NCI-H128 (cell line): ENCODE data around the gene TUBA1B.
"Not testable (repeated sequence)": the region's sequence is repeated elsewhere in the genome, so short reads cannot be mapped to it uniquely, and the experiment has no call there.

Experiments used
- DNase-seq: peaks from one replicate; lab custom pipeline; 2025; ENCODE audit not compliant: unreplicated experiment; lab: John Stamatoyannopoulos, UW

The TUBA1B gene

GRCh38 chr12:49127971-49128370, 3.2 kb downstream of the TUBA1B start:
- not testable (repeated sequence) for DNase-seq

DNA sequence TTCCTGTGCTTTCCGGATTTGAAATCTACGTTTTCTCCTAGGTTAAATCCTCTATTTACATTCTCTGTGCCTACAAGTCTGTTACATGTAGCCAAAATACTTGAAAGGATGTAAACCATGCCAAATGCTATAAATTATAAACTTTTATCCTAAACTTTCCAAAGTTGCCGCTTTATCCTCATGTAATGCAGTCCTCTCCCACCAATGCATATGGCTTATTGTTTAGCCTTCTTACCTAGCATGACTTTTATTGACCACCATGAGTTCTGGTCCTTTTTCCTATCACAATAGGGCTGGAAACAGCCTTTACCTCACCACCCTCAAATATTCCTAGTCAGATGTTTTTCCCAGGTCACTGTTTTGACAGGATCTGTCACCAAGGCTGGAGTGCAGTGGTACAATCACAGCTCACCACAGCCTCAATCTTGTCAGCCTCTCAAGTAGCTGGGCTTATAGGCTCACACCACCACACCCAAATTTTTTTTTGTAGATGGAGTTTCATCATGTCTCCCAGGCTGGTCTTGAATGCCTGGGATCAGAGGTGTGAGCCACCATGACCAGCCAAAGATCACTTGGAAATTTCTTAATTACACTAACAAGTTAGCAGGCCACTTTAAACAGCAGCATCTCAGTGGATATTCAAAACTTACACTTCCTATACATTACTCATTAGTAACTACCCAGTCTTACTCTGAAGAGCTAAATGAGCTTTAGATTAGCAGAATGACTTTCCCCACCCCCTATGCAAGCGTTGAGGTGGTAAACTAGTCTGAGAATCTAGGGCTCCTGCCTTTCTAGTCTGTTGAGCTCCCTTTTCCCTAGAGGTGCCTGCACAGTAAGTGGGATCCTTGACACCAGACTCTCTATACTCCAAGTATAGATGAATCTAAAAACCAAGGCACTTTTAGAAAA, 4.1 kb downstream of the TUBA1B start:
- DNase-seq: no peak

DNA sequence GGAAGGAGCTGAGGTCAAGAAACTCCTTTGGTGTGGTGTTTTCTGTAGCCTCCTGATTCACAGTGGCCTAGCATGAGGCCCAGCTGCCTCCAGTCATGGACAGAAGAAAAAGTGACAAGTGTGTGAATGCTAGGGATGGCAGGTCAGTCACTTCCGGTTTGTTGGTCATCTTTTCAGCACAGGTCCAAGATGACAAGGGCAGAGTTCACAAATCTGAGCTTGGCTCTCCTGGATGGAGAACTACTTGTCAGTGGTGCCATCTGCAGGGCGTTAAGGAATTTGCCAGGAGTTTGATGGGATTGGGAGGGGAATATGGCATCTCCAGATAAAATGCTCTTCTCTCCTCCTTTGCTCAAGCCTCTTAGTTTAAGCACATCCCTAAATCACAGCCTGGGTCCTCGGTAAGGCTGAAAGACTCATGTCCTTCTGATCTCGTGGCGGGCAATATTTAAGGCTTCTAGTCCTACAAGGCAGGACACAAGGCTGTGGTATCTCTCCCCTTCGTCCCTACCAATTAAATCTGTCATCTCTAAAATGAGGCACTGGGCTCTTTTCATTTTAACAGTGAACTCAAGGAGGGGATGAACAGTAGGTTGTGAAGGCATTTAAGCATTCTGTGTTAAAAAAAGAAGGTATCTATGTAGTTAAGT, 10.0 kb downstream of the TUBA1B start:
- DNase-seq: no peak

DNA sequence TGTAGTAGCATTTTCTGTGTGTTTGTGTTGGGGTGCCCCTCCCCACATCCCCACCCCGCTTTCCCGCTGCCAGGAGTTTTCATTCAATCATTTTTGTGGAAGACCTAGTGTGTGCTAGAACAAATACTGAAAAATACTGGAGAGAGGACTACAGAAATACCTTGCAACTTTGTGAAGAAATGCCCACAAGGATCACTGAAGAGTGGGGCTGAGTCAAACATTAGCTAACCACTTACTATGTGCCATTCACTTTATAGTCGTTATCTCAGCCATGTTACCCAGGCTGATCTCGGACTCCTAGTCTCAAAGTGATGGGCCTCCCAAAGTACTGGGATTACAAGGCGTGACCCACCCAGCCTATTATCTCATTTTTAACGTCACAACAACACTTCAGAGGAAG, 20.0 kb downstream of the TUBA1B start:
- DNase-seq: no peak

DNA sequence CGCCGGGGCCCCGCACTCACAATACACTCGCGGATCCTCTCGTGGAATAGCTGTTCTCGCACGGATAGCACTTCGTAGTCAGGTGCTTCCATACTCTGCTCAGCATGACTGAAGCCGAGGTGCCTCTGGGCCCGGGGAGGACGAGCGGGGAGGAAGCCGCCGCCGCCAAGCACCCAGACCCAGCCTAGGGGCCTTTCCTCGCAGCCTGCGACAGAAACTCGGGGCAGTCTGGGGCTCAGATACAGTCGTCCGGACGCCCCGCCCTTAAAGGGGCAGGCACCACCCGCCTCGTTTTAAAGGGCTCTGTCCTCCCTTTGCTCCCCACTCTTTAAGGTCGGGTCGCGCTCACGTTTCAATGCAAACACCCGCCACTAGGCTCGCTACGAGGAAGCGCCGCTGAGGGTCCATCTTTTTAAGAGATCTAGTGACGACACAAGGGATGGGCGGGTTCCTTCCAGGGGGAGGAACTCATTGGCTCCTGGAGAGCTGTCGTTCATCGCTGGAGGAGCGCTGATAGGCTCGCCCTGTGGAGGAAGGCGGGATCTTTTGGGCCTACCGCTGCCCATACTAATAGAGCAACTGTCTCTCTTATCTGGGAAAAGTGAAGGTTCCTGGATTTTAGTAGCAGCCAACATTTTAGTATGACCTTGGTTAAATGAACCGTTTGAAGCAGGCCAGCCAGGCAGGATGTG, 20.6 kb downstream of the TUBA1B start, which contains the start of gene LMBR1L:
LMBR1L (minus strand) TSS at position 384 of the 692 bp plus-strand sequence; CDS start at position 92, 292 bp downstream.
- peak; percentile 99 for DNase-seq

DNA sequence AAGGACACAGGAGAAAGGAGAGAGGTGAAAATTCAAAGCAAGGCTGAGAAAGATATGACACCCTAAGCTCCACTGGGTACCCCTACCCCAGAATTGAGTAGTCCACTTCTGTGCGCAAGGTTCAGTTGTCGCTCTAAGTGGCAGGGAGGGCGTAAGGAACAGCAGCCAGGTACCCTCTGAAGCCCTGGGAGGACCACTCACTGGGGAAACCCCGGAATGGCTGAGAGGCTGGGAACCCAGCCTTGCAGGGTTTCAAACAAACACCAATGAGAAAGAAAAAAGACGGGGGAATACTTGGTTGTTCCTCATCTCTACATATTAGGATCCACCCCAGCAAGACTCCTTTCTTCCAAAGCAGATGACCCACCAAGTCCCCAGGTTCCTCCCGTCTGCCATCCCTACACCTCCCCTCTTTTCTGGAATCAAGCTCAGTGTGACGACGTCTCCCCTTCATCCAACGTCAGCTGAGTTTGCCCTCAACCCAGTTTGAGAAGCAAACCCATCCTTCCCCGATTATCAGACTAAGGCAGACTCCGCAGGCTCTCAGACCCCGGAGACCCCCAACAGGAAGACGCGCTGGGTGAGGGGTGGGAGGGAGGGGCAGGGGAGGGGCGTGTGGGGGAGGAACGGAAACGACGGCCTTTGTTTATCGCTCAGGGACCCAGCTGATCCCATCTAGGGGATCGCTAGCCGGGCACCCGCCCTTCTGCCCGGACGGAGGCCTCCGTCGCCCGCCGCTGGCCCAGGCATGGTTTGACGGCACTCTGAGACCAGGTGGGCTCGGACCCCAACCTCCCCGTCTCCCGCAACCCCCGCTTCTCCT, 21.3 kb downstream of the TUBA1B start:
- no peak for DNase-seq

DNA sequence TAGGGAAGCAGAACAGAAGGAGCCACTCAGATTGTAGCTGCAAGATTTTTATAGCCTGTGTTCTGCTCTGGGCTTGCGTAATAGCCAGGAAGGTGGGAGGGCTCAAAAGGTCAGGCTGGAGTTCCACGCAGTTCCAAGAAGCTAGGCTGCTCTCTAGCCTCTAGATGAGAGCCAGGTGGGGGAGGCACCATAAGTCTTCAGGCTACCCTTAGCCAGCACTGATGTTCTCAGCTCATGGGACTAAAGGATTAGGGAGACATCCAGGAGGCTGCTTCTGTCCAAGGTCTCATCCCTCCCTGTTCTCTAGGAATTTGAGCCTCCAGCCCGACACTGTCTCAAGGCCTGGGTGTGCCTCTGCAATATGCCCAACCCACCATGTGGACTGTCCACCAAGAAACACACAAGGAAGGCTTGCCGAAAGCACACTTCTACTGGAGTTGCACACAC, 22.2 kb downstream of the TUBA1B start:
- no peak for DNase-seq

DNA sequence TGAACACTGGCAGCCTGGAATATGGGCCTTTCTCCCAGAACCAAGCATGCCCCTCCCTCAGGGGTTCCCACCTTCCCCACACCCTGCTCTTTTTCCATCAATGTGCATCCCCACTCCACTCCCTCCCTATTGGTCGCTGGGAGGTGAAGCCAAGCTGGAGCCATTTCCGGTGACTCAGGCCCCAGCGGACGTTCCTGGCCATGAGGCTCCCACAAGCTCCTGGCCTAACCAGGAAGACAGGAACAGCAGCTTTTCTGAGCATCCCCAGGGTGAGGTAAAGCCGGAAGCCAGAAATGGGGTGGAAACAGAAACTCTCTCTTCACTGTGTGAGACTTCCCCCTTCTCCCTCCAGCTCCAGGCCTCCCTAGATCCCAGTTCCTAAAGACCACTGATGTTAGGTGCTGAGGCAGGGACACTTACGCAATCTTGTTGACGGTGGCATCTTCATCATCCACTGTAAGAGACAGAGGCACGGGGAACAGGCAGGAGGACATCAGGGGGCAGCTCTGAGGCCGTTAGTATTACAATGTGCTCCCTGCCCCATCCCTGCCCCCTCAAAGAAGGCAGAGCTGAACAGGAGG, 25.6 kb downstream of the TUBA1B start:
- DNase-seq: no peak

DNA sequence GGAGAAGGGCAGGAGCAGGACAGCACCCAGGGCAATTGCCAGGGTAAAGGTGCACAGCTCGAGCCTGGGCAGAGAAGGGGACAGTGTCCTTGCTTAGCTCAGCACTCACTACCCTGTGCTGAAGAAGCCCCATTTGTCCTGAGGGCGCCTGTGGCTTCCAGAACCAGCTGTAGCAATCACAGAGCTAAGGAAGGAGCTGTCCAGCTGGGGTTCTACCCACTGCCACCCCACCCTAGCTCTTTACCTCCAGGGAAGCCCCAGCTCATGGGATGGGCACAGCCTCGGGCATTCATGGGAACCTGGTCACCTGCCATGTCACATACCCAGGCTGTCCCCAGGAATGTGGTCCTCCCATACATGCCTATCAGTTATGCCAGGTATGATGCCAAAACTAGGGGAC, 26.4 kb downstream of the TUBA1B start:
- no peak for DNase-seq

DNA sequence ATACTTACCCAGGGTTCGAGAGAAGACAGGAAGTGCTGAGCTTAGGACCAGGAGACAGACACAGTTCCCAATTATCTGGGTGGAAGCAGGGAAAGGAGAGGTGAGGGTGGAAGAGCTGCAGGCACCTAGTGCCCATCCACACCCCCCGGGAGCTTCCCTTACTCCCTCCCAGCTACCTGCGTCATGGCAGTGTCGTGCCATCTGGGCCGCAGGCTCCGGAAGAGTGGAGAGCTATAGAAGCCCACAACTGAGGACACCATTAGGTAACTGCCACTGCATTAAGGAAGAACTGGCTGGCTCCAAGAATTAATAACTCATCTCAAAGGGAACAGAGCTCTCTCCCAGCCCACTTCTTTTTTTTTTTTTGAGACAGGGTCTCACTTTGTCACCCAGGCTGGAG, 30.8 kb downstream of the TUBA1B start:
- DNase-seq: no peak

DNA sequence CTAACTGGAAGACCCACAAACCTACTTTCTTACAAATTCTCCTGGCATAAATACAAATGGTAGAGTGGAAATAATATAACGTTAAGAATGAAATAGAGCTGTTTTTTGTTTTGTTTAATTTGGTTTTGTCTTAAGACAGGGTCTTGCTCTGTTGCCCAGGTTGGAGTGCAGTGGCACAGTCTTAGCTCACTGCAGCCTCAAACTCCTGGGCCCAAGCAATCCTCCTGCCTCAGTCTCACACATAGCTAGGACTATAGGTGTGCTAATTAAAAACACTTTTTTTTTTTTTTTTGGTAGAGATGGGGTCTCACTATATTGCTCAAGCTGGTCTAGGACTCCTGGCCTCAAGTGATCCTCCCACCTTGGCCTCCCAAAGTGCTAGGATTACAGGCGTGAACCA, 32.5 kb downstream of the TUBA1B start:
- no peak for DNase-seq

GRCh38 chr12:49098035-49098451, 33.2 kb downstream of the TUBA1B start:
- DNase-seq: peak; percentile 11

- DNase-seq: no peak
Measured at GRCh38 chr12:49097381-49097780, 33.8 kb downstream of the TUBA1B start.

GRCh38 chr12:49094975-49095365, 36.2 kb downstream of the TUBA1B start:
- no peak for DNase-seq

- DNase-seq: peak; percentile 51
Measured at GRCh38 chr12:49094160-49094974, 36.8 kb downstream of the TUBA1B start, which contains the start of gene DHH. Gene DHH, minus strand, starts transcription at chr12:49094801. Its CDS starts 289 bp downstream, at chr12:49094512.

GRCh38 chr12:49093792-49094159, 37.4 kb downstream of the TUBA1B start:
- DNase-seq: no peak

GRCh38 chr12:49092816-49093406, 38.3 kb downstream of the TUBA1B start:
- DNase-seq: no peak

DNA sequence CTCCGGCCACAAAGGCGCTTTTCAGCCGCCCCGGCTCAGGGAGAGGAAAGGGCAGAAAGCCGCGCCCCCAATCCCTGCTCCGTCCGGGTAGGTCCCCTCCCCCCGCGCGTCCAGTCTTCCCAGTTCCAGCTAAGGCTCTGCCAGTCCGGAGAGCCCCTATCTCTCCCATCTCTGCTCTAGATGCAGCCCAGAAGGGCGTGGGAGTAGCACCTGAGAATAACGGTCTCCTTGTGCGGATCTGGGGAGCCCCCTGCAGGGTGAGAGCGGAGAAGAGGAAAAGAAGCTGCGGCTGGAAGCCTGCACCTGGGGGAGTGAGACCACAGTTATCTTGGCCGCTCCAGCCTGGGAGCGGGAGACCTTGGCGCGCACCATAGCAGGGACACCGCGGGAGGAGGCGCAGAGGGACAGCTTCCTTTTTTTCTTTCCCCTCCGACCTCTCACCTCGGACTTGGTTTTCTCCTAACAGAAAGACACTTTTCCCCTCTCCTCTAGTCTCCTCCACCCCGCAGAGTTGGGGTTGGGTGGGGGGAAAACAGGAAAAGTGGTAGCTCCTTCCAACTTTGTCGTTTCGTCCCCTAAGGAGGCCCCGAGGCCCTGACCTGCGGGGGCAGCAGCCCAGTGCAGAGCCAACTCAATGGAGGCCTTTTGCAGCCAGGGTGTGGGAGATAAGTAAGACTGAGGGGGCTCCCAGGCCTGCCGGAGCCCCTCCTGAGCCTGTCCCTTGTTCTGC, 38.9 kb downstream of the TUBA1B start:
- DNase-seq: no peak

GRCh38 chr12:49091836-49092085, 39.4 kb downstream of the TUBA1B start:
- no peak for DNase-seq
